ENCODE measurements around the gene TAL1.

DNA sequence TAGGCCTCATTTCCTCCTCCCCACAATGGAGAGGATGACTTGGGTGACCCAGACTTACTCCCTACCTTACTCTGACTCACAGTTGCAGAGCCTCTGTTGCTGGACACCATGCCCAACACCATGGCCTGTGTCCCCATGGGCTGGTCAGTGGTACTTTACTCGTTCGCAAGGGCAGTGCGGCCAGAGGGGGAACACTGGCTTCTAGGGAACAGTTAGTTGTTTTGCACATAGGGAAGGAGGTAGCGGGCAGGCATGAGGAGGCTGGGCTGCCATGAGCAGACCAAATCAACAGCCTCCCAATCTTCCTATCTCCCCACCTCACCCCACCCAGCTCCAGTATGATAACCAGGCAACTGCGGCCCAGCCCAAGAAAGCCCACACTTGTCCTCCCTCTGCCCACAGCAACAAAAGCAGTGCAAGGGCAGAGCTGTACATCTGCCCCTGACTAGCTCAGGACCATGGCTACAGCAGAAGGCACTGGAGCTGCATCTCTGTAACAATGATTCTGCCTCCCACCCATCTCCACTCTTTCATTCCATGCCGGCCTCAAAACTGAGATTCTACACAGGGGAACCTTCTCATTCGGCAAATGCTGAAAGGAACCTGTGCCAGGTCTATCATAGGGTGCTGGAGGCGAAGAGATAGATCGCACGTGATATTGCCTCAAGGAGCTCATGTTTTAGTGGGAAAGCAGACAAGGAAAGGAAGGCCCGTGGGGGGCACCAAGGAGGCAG is 18.6 kb downstream of the TAL1 start:
- TF ChIP-seq YY1 (IDR thresholded peaks at IDR 0.05; ENCODE audit: insufficient read depth, insufficient read length): no peak
- no peak for TF ChIP-seq ZNF274 (IDR thresholded peaks at IDR 0.05; ENCODE audit: low read depth, low read length)

All from NT2/D1 (cell line).